Measurements from ENCODE around the gene PPP2R5D. TPM values are rescaled to one million over a fixed set of nuclear protein-coding genes. Genes with fewer than 3 reads are reported as not detected.

The PPP2R5D gene
- total RNA-seq, 1 experiment from 2014 or later = 53.5 TPM

DNA sequence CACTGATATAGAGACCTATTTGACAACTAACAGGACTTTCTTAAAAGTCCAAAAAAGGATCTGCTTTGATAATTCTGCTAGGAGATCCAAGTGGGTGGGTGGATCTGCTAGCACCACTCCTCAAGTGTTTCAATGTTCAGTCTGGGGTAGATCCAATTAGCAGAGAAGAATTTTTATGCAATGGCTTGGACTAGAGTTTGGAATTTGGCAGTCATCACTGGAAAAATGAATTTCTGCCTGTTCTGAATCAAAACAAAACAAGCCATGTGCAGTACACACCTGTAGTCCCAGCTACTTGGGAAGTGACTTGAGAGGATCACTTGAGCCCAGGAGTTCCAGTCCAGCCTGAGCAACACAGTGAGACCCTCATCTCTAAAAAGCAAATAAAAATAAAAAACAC, 36.4 kb upstream of the PPP2R5D start:
- Histone ChIP-seq H3K27me3 (ENCODE audit: insufficient read depth, low read length) (no peaks in the 10 kb centered on the region), H3K4me1 (ENCODE audit: insufficient read depth, low read length) (no peaks in the 10 kb centered on the region), H4K20me1 (ENCODE audit: control insufficient read depth, insufficient read depth, insufficient read length) (no peaks in the 10 kb centered on the region), H3K9ac (ENCODE audit: extremely low read depth, insufficient read length, low read length) (no peak overlapping the region), H2BK15ac (ENCODE audit: low read depth, low read length) (no peak overlapping the region), H4K91ac (ENCODE audit: insufficient read length, low read depth, low read length) (no peak overlapping the region), H3K23me2 (ENCODE audit: insufficient read length, low read depth, low read length, poor library complexity, severe bottlenecking) (no peaks in the 10 kb centered on the region), H4K5ac (ENCODE audit: insufficient read length, low read depth, low read length) (no peak overlapping the region), H3T11ph (ENCODE audit: low read length) (no peak overlapping the region), H3K79me2 (ENCODE audit: insufficient read depth, low read length) (peaks cover 2% of the 10 kb centered on the region; the same call in 1 of the 2 replicates), H2BK12ac (ENCODE audit: insufficient read length, low read depth, low read length) (no peak overlapping the region), H2BK20ac (ENCODE audit: low read depth, low read length, poor library complexity, severe bottlenecking) (no peak overlapping the region), H2AFZ (ENCODE audit: low read length) (no peak overlapping the region), H2AK5ac (ENCODE audit: insufficient read length, low read length) (no peak overlapping the region), H3K9me3 (ENCODE audit: control insufficient read depth, low read depth, low read length) (no peaks in the 10 kb centered on the region), H3K56ac (ENCODE audit: insufficient read length, low read depth, low read length) (no peak overlapping the region), H3K4me2 (ENCODE audit: insufficient read depth, insufficient read length, low read length) (no peak overlapping the region), H4K8ac (replicated peaks; ENCODE audit: insufficient read length, low read depth, low read length) (no peak overlapping the region), H3K27ac (ENCODE audit: insufficient read length, low read depth, low read length) (no peak overlapping the region), H3K23ac (ENCODE audit: insufficient read length, low read depth, low read length) (no peak overlapping the region), H3K79me1 (ENCODE audit: insufficient read depth, low read depth, low read length, poor library complexity, severe bottlenecking) (no peaks in the 10 kb centered on the region), H3K4ac (ENCODE audit: low read depth, low read length) (no peak overlapping the region), H2BK5ac (ENCODE audit: insufficient read length, low read length) (no peak overlapping the region), H3K18ac (ENCODE audit: insufficient read length, low read depth, low read length) (no peak overlapping the region), H3K14ac (ENCODE audit: insufficient read depth, low read length) (no peak overlapping the region), H2BK120ac (ENCODE audit: low read depth, low read length, poor library complexity, severe bottlenecking) (no peak overlapping the region)
- Mint-ChIP-seq H3K4me1 (0 out of 4 replicates have a peak, but pooled peaks cover 0 to 6% of the 10 kb centered on the region in 2 experiments), H3K9me3 (no peaks in the 10 kb centered on the region; a peak in 1 of 5 replicates), H3K4me3 (no peak overlapping the region), H3K36me3 (ENCODE audit: insufficient read depth in 1 of 3, low read depth in 3 of 3) (peaks cover 0 to 17% (median 2%) of the 10 kb centered on the region in 3 experiments; a peak in 4 of 7 replicates), H3K27me3 (ENCODE audit: low read depth) (no peaks in the 10 kb centered on the region), H3K27ac (no peak overlapping the region)
- TF ChIP-seq, protein P1, sequence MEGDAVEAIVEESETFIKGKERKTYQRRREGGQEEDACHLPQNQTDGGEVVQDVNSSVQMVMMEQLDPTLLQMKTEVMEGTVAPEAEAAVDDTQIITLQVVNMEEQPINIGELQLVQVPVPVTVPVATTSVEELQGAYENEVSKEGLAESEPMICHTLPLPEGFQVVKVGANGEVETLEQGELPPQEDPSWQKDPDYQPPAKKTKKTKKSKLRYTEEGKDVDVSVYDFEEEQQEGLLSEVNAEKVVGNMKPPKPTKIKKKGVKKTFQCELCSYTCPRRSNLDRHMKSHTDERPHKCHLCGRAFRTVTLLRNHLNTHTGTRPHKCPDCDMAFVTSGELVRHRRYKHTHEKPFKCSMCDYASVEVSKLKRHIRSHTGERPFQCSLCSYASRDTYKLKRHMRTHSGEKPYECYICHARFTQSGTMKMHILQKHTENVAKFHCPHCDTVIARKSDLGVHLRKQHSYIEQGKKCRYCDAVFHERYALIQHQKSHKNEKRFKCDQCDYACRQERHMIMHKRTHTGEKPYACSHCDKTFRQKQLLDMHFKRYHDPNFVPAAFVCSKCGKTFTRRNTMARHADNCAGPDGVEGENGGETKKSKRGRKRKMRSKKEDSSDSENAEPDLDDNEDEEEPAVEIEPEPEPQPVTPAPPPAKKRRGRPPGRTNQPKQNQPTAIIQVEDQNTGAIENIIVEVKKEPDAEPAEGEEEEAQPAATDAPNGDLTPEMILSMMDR (conservative IDR thresholded peaks at IDR 0.05) = no peak
- no peak for DNase-seq

All from H9 (cell line).